H54 (cell line): ENCODE measurements around the gene RALGAPA1.
"Not testable (repeated sequence)": the region's sequence is repeated elsewhere in the genome, so short reads cannot be mapped to it uniquely, and the experiment has no call there.

Experiments
- DNase-seq: peaks from one replicate; pipeline ENCODE4 v3.0.0; 2011; ENCODE audit warnings: low spot score, mixed read lengths; ENCODE audit not compliant: insufficient read length
- FAIRE-seq: peaks from 3 replicates; lab custom pipeline; 2011; peaks lifted over from hg19 to GRCh38; lab: Jason Lieb, UNC
- POLR2A ChIP-seq: IDR thresholded peaks from 2 replicates; pipeline ENCODE4 v1.6.1; 2011; ENCODE audit warnings: low read depth, mild to moderate bottlenecking, low read length

RALGAPA1 gene

DNA sequence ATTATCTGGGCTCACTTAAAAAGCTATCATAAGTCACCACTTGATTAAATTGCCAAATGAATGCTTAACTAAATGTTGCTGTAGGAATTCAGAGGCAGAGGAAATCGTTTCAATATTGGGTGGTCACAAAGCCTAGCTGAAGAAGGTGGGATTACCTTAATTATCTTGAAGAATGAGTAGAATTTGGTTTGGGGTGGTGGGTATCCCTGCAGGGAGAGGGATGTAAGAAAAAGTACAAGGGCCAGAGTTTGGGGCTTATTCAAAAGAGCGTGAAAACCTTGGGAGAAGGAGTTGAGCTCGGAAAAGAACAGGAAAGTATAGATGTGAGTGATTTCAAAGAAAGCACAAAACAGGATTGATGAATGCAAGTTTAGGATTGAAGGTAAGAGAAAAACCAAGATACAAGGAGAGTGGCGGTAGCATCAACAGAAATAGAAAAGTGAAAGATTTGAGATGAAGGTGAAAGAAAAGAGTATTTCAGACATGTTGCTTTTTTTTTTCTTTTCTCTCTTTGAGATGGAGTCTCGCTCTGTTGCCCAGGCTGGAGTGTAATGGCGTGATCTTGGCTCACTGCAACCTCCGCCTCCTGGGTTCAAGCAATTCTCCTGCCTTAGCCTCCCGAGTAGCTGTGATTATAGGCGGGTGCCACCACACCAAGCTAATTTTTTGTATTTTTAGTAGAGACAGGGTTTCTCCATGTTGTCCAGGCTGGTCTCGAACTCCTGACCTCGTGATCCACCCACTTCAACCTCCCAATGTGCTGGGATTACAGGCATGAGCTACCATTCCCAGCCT is 18.8 kb upstream of the RALGAPA1 start:
- FAIRE-seq (no peak), DNase-seq (no peak)
- TF ChIP-seq POLR2A, result no peak

- DNase-seq (no peak), FAIRE-seq (no peak)
- TF ChIP-seq POLR2A, result no peak
Observed at GRCh38 chr14:35826952-35827416, 17.9 kb upstream of the RALGAPA1 start.

- TF ChIP-seq POLR2A, result peak; percentile 92
- no peak for FAIRE-seq
- DNase-seq, result peak; percentile 90
Observed at GRCh38 chr14:35826218-35826951, 17.3 kb upstream of the RALGAPA1 start, which contains the start of gene BRMS1L. Gene BRMS1L, plus strand, starts transcription at chr14:35826338. Its CDS starts 179 bp downstream, at chr14:35826517.

DNA sequence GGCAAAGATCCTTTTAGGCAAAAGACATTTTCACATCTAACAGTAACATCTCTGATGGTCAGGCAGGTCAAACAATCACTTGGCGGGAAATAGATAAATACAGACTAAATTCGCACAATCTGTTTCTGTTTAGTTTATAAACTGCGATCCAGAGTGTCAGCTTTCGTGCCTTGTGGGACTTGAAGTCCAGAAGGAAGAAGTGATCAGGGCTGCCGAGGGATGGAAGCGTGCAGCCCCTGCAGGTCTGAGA is 16.8 kb upstream of the RALGAPA1 start:
- no peak for TF ChIP-seq POLR2A
- FAIRE-seq (peak; percentile 95), DNase-seq (no peak)

GRCh38 chr14:35824446-35825165 is 15.5 kb upstream of the RALGAPA1 start:
- not testable (repeated sequence) for FAIRE-seq

DNA sequence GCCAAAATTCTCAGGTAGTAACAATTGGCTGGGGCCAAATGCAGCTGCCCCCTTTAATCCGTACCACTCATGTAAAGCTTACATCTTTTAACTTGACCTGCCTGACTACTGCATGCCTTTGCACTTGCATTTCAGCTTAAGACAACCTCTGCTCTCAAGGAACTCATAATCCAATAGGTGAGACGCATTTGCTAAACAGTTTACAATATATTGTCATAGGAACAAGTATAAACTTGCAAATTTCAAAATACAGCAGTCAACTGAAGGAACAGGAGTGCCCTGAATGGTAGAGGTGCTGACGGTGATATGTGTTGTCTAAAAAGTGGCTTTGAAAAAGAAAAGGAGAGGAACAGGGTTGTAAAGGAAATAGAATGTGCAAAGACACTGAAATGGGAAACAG is 13.4 kb upstream of the RALGAPA1 start:
- no peak for DNase-seq
- FAIRE-seq, result no peak
- no peak for TF ChIP-seq POLR2A

More at GRCh38 chr14:35824446-35825165, 15.5 kb upstream of the RALGAPA1 start:
- DNase-seq, result not testable (repeated sequence)

- peak; percentile 45 for FAIRE-seq
- peak; percentile 33 for DNase-seq
- TF ChIP-seq POLR2A, result no peak
Observed at GRCh38 chr14:35821564-35822411, 12.7 kb upstream of the RALGAPA1 start.

DNA sequence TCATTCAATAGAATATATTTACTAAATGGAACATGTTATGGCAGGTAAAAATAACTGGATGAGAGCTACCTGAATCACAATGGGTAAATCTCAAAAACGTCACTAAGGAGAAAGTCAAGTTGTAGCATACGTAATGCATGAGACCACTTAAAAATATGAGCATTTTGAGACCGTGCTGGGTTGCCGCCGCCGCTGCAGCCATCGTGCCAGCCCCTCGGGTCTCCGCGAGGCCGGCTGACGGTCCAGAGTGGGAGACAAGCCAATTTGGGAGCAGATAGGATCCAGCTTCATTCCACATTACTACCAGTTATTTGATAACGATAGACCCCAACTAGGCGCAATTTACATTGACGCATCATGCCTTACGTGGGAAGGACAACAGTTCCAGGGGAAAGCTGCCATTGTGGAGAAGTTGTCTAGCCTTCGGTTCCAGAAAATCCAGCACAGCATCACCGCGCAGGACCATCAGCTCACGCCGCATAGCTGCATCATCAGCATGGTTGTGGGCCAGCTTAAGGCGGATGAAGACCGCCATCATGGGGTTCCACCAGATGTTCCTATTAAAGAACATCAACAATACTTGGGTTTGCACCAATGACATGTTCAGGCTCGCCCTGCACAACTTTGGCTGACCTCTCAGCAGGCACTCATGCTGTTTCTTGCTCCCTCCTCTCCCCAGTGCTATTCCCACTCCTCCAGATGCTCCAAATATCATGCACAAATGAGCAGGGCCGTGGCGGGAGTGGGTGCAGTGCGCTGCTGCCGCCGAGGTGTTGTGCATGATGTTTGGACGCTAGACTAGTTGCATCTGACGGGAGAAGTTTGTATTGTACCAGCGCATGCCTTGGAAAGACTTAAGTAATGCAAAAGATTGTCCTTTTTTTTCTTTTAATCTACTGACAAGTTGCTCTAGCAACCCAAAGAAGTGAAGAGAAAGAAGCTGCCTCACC is 10.8 kb upstream of the RALGAPA1 start:
- DNase-seq (no peak), FAIRE-seq (no peak)
- no peak for TF ChIP-seq POLR2A

DNA sequence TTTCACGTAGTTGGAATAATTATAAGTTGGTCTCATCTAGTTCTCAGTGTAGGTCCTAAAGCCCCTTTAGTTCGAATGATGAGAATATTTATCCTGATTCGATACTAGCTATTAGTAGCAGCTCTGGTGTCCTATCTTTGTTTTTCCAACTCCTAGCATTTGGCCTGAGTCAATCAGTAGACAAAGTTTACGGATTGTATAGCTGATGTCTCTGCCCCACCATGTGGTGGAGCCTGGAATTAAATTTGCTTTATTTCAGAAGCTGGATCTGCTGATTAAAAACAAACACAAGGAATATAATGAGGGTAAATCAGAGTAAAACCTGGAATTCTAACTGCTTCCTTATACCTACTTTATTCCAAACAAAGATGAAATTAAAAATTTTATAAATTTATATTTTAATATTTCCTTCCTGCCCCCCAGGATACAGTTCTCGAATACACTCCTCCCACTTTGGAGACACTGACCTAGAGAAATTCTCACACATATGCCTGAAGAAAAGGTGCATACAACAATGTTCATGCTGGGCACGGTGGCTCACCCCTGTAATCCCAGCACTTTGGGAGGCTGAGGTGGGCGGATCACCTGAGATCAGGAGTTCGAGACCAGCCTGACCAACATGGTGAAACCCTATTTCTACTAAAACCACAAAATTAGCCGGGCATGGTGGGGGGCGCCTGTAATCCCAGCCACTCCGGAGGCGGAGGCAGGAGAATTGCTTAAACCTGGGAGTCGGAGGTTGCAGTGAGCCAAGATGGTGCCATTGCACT is 9.4 kb upstream of the RALGAPA1 start:
- TF ChIP-seq POLR2A, result no peak
- FAIRE-seq (peak; percentile 71), DNase-seq (no peak)

GRCh38 chr14:35814371-35815005 is 5.4 kb upstream of the RALGAPA1 start:
- TF ChIP-seq POLR2A, result no peak
- DNase-seq (no peak), FAIRE-seq (no peak)

- TF ChIP-seq POLR2A, result no peak
- DNase-seq (no peak), FAIRE-seq (no peak)
Observed at GRCh38 chr14:35810963-35811362, 1.9 kb upstream of the RALGAPA1 start.
